ENCODE data around the gene UBQLN3.
A peak's percentile ranks its signal among the peaks of the same experiment; 100 is the strongest.

Gene UBQLN3

DNA sequence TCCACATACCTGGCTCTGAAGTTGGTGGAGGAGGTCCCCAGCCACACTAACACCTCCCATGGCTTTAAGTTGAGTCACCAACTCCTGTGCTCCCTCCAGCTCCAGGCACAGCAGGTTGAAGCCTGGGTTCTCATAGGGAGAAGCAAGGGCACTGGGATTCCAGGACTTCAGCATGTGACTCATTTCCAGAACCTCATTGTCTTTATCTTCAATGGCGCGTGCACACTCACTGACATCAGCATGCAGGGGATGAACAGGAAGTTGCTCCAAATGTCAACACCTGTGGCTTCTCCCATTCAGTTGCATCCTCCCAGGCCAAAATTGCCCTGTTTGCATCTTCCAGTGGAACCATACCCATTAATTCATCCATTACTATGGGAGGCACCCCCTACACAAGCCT is 12.6 kb upstream of the UBQLN3 start:
- Mint-ChIP-seq H3K27ac (no peak overlapping the region), H3K27me3 (no peaks in the 10 kb centered on the region), H3K9me3 (no peaks in the 10 kb centered on the region)

DNA sequence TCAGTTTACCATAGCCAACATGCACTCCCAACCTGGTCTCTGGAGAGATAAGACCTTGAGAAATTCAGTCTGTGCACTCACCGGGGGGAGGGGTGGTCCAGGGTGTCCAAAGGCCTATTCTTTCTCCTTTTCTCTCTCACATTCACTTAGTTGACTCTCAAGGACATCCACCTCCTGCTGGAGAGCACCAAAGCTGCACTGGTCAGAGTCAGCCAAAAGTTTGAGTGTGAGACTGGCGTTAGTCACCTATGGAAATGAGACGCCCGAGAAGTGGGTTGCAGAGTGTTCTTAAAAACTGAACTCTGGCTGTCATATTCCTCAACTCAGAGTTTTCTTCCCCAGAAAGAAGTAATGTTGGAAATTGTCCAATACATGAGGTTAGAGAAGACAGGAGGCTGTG is 11.8 kb upstream of the UBQLN3 start:
- Mint-ChIP-seq H3K9me3 (no peaks in the 10 kb centered on the region), H3K4me3 (no peak overlapping the region), H3K27me3 (no peaks in the 10 kb centered on the region), H3K27ac (no peak overlapping the region), H3K36me3 (no peaks in the 10 kb centered on the region), H3K4me1 (no peaks in the 10 kb centered on the region)
- no peak for ATAC-seq

More for the DNA sequence above, 12.6 kb upstream of the UBQLN3 start:
- H3K36me3 Mint-ChIP-seq = no peaks in the 10 kb centered on the region
- H3K4me1 Mint-ChIP-seq = no peaks in the 10 kb centered on the region
- no peak overlapping the region for H3K4me3 Mint-ChIP-seq
- ATAC-seq = no peak

DNA sequence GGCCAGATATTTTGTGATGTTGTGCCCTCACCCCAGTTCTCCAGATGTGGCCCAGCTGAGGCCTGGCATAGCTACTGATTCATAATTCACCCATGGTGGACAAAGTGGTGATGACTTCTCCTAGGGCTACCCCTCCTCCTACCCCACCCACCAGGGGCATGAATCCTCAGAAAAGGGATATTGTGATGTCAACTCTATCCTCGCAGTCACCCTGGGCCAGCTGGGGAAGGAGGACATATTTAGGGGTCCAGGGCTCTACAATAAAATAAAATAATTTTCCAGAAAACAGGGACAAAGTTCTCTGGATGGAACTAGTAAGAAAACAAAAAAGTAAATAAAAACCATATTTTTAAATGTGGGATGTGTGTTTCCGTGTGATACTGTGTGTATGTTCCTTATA is 6.8 kb upstream of the UBQLN3 start, which contains the start of gene UBQLNL:
TSS of gene UBQLNL (minus strand) at position 101 of the 400 bp plus-strand sequence. CDS start 258 bp downstream, outside the sequence.
- no peaks in the 10 kb centered on the region for H3K9me3 Mint-ChIP-seq
- H3K36me3 Mint-ChIP-seq = no peaks in the 10 kb centered on the region
- H3K4me1 Mint-ChIP-seq = no peaks in the 10 kb centered on the region
- no peak within 1 kb of the TSS for H3K4me3 Mint-ChIP-seq
- no peaks in the 10 kb centered on the region for H3K27me3 Mint-ChIP-seq
- no peak within 1 kb of the TSS for H3K27ac Mint-ChIP-seq
- no peak for ATAC-seq

DNA sequence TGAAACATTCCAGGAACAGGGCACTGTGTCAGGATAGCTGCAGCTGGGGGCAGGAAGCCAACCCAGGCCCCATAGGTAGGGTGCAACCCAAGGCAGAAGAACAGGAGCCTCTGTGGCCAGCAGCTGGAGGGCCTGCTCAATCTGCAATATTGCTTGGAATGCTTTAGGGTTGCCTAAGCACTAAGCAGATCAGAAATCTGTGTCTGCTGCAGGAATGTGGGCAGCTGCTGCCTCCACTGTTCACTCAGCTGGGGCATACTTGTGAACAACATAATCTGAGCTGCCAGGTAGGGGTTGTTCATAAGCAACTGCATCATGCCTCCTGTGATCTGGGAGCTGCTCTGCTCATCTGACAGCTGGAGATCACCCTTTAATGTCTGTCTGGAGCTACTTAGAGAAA is 5.1 kb upstream of the UBQLN3 start:
- no peak overlapping the region for H3K27ac Mint-ChIP-seq
- no peaks in the 10 kb centered on the region for H3K4me1 Mint-ChIP-seq
- ATAC-seq = peak; percentile 44
- H3K27me3 Mint-ChIP-seq = no peaks in the 10 kb centered on the region
- H3K4me3 Mint-ChIP-seq = no peak overlapping the region
- no peaks in the 10 kb centered on the region for H3K9me3 Mint-ChIP-seq
- H3K36me3 Mint-ChIP-seq = no peaks in the 10 kb centered on the region

DNA sequence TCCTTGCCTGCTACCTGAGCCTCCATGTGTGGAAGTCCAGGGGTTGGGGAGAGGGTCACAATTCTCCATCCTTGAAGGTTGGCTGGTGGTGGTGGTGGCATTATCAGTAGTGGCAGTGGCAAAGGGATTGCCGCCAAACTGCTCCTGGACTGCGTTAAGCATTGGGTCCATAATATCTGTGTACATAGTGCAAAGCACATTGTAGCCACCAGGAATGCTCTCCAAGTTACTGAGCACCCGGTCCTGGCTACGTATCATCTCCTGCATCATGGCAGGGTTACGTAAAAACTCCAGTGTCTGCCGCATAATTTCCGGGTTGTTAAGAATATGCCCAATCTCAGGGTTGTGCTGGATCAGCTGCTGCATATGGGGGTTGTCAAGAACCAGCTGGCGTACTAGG is 1.2 kb downstream of the UBQLN3 start:
- no peak overlapping the region for H3K4me3 Mint-ChIP-seq
- H3K27ac Mint-ChIP-seq = no peak overlapping the region
- peaks cover 22% of the 10 kb centered on the region for H3K27me3 Mint-ChIP-seq
- no peaks in the 10 kb centered on the region for H3K36me3 Mint-ChIP-seq
- H3K9me3 Mint-ChIP-seq = no peaks in the 10 kb centered on the region
- no peaks in the 10 kb centered on the region for H3K4me1 Mint-ChIP-seq
- no peak for ATAC-seq

DNA sequence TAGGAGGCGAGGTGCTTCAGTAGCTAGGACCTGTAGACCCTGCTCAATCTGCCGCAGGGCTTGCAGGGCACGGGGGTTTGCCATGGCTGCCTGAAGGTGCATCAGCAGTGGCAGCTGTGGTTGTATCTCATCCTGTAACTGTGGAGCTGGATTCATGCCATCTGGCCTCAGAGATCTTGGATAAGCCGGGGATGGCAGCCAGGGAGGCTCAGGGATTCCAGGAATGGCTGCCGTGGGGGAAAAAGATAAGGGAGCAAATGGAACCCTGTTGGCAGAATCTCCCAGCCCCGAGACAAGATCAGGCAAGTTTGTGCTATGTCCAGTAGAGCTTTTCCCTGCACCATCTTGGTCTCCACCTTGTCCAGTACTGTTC is 1.8 kb downstream of the UBQLN3 start:
- Mint-ChIP-seq H3K27ac (no peak overlapping the region), H3K27me3 (peaks cover 22% of the 10 kb centered on the region), H3K9me3 (no peaks in the 10 kb centered on the region), H3K4me1 (no peaks in the 10 kb centered on the region), H3K4me3 (no peak overlapping the region), H3K36me3 (no peaks in the 10 kb centered on the region)
- ATAC-seq = no peak

DNA sequence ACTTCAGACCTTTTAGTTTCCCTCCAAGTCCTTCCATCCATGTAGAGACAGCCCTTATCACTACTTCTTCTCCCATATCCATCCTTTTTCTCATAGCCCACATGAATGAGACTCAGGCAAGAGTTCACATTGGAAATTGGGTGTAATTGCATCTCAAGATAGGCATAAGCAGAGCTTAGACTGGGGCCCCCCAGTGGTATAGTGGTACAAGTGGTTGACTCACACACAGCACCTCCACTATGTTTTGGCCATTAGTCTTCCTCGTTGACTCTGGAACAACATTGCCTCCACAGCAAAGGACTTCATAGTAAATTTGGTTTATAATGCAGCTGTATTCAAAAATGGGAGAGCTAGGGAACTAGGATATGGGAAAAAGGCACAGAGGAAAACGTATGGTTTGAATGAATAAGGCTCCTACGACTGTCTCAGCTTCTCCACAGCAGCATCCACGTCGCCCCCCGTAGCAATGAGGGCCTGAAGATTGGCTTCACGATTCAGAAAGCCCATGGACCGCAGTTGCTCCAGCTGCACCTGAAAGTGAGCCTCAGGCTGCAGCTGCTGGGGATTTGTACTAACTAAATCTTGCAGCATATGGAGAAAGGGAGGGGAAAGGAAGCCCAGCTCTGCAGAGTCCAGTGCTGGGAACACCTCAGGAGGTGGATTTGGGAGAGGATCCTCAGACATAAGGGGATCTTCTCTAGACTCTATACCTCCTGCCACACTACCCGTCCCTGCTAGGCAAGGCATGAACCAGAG is 2.4 kb downstream of the UBQLN3 start:
- Mint-ChIP-seq H3K36me3 (no peaks in the 10 kb centered on the region), H3K9me3 (no peaks in the 10 kb centered on the region), H3K4me3 (no peak overlapping the region), H3K4me1 (no peaks in the 10 kb centered on the region), H3K27ac (no peak overlapping the region), H3K27me3 (peaks cover 24% of the 10 kb centered on the region)
- ATAC-seq = no peak

DNA sequence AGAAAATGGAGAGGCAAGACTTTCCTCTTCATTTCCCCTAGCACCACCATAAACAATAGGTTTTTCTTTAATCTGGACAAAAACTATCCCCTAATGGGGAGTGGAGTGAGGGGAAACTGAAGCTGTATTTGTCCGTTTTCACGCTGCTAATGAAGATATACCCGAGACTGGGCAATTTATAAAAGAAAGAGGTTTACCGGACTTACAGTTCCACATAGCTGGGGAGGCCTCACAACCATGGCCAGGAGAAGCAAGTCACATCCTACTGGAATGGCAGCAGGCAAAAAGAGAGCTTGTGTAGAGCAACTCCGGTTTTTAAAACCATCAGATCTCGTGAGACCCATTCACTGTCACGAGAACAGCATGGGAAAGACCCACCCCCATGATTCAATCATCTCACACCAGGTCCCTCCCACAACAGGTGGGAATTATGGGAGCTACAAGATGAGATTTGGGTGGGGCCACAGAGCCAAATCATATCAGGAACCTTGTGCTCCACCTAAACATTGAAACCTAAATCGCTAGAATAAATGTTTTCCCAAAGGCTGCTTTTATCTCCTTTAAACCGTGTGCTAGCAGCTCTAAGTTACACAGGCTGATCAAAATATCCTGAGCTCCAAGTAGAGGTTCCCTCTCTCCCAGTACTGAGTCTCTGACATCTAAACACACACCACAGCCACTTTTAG is 4.3 kb downstream of the UBQLN3 start:
- no peak for ATAC-seq
- no peak overlapping the region for H3K4me3 Mint-ChIP-seq

DNA sequence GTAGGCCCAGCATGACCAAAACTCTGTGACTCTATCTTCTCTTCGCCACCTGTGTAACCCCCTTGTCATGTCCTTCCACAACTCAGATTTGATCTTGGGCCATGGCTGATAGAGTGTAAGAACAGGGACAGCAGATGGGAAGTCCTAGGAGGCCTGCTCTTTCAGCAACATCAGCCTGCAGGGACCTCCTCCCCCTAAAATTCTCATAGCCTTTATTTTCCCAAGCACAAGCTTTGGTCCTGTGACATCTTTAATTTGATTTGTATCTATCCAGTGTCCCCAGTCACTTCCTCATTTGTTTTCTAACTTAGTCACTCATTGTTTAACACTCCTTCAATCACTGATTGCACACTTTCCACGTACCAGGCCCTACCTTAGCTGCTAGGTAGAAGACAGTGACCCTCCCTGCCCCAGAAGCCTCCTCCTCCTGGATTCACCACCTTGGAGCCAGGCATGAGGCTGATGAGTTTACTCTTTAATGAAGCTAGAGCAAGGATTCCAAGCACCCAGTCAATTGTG is 5.3 kb downstream of the UBQLN3 start:
- H3K9me3 Mint-ChIP-seq = no peaks in the 10 kb centered on the region
- no peaks in the 10 kb centered on the region for H3K36me3 Mint-ChIP-seq
- H3K27ac Mint-ChIP-seq = no peak overlapping the region
- ATAC-seq = no peak
- H3K4me1 Mint-ChIP-seq = no peaks in the 10 kb centered on the region
- H3K4me3 Mint-ChIP-seq = no peak overlapping the region
- H3K27me3 Mint-ChIP-seq = peaks cover 34% of the 10 kb centered on the region

More for the DNA sequence above, 4.3 kb downstream of the UBQLN3 start:
- H3K27me3 Mint-ChIP-seq = peaks cover 34% of the 10 kb centered on the region
- no peak overlapping the region for H3K27ac Mint-ChIP-seq
- no peaks in the 10 kb centered on the region for H3K36me3 Mint-ChIP-seq
- H3K9me3 Mint-ChIP-seq = no peaks in the 10 kb centered on the region
- no peaks in the 10 kb centered on the region for H3K4me1 Mint-ChIP-seq

DNA sequence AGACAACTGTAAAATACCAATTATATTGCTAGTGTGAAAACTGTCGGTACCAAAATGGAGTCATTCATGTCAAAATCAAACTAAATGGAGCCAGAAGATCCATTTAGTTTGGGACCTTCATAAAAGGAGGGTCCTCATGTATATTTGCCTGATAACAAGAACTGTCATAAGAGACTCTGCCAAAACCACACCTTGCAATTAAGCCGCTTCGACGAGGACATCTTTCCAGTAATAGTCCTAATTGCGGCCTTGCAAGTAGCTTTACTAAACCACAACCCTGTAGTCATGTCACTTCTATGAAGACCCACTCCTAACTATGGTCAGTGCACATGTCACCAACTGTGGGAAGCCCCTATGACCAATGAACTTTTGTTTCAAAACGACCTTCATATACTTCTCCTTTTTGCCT is 9.4 kb downstream of the UBQLN3 start:
- no peak overlapping the region for H3K4me3 Mint-ChIP-seq
- no peaks in the 10 kb centered on the region for H3K9me3 Mint-ChIP-seq
- ATAC-seq = no peak
- H3K4me1 Mint-ChIP-seq = no peaks in the 10 kb centered on the region
- no peak overlapping the region for H3K27ac Mint-ChIP-seq
- H3K36me3 Mint-ChIP-seq = no peaks in the 10 kb centered on the region
- peaks cover 13% of the 10 kb centered on the region for H3K27me3 Mint-ChIP-seq

DNA sequence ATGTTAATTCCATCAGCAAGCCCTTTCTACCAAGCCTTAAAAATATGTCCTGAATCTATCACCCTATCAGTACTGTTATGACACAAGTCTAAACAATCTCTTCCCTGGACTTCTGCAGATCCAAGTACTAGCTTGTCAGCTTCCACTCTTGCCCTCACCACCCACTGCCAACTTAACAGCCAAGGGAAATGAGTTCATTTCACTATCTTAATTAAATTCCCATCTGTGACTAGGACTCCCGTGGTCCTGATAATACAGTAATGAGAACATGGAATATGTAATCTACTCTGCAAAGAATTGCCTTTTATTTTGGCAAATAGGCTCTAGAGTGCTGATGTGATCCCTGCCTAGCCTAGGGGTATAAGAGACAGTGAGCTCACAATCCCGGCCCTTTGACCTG is 10.1 kb downstream of the UBQLN3 start:
- H3K4me3 Mint-ChIP-seq = no peak overlapping the region
- H3K9me3 Mint-ChIP-seq = no peaks in the 10 kb centered on the region
- H3K27me3 Mint-ChIP-seq = peaks cover 13% of the 10 kb centered on the region
- H3K36me3 Mint-ChIP-seq = no peaks in the 10 kb centered on the region
- ATAC-seq = no peak
- no peaks in the 10 kb centered on the region for H3K4me1 Mint-ChIP-seq
- H3K27ac Mint-ChIP-seq = no peak overlapping the region

DNA sequence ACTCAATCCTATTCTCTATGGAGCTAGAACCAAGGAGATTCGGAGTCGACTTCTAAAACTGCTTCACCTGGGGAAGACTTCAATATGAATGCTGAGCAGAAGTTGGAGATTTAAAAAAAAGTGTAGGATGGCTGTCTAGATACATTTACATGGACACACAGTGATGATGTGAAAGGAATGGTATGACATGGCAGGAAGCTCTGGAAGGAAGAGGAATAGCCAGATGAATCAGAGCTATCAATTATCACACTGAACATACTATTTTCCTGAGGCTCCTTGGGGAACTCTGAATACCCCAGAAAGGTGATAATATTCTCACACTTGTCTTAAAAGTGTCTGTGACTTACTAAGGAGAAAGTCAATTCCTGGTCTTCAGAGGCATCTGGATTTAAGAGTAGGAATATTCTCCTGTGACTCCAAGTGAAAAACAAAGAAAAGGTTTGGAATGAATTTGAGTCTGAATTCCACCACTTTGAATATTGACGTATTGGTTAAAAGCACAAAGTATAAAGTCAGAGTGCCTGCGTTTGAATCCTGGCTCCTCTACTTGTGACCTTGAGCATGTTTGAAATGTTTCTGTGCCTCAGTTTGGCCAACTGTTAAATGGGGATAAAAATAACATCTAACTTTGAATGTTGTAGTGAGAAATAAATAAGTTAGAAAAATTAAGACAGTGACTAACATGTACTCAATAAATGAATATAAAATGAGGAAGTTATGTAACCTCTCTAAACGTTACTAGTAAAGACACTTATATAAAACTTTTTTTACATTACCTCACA is 20.0 kb downstream of the UBQLN3 start:
- Mint-ChIP-seq H3K9me3 (no peaks in the 10 kb centered on the region), H3K27ac (no peak overlapping the region), H3K4me1 (peaks cover 6% of the 10 kb centered on the region), H3K36me3 (no peaks in the 10 kb centered on the region), H3K4me3 (no peak overlapping the region), H3K27me3 (no peaks in the 10 kb centered on the region)
- no peak for ATAC-seq

DNA sequence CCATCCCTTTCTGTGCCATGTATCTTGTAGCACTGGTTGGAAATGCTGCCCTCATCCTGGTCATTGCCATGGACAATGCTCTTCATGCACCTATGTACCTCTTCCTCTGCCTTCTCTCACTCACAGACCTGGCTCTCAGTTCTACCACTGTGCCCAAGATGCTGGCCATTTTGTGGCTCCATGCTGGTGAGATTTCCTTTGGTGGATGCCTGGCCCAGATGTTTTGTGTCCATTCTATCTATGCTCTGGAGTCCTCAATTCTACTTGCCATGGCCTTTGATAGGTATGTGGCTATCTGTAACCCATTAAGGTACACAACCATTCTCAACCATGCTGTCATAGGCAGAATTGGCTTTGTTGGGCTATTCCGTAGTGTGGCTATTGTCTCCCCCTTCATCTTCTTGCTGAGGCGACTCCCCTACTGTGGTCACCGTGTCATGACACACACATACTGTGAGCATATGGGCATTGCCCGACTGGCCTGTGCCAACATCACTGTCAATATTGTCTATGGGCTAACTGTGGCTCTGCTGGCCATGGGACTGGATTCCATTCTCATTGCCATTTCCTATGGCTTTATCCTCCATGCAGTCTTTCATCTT is 20.9 kb downstream of the UBQLN3 start:
- no peaks in the 10 kb centered on the region for H3K27me3 Mint-ChIP-seq
- H3K9me3 Mint-ChIP-seq = no peaks in the 10 kb centered on the region
- H3K36me3 Mint-ChIP-seq = no peaks in the 10 kb centered on the region
- H3K4me3 Mint-ChIP-seq = no peak overlapping the region
- H3K27ac Mint-ChIP-seq = no peak overlapping the region
- H3K4me1 Mint-ChIP-seq = peaks cover 6% of the 10 kb centered on the region
- no peak for ATAC-seq

DNA sequence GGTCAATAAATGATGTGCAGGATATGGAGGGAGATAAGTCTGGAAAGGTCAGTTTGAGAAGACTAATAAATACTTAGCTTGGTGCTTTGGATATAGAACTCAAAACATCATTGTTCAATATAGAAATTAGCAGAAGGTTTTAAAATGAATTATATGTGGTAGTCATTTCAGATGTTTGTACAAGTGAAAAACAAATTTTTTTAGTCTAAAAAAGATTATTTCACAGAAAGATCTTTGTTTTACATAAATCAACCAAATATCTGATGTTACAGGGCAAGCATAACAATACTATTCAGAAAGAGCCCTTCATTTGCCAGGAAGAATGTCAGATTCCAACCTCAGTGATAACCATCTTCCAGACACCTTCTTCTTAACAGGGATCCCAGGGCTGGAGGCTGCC is 21.4 kb downstream of the UBQLN3 start, which contains the start of gene OR52D1:
TSS of gene OR52D1 (plus strand) at position 301 of the 400 bp plus-strand sequence. CDS start at position 323, 22 bp downstream.
- ATAC-seq = no peak
- Mint-ChIP-seq H3K9me3 (no peaks in the 10 kb centered on the region), H3K4me1 (peaks cover 6% of the 10 kb centered on the region), H3K27me3 (no peaks in the 10 kb centered on the region), H3K4me3 (no peak within 1 kb of the TSS), H3K27ac (no peak within 1 kb of the TSS), H3K36me3 (no peaks in the 10 kb centered on the region)

DNA sequence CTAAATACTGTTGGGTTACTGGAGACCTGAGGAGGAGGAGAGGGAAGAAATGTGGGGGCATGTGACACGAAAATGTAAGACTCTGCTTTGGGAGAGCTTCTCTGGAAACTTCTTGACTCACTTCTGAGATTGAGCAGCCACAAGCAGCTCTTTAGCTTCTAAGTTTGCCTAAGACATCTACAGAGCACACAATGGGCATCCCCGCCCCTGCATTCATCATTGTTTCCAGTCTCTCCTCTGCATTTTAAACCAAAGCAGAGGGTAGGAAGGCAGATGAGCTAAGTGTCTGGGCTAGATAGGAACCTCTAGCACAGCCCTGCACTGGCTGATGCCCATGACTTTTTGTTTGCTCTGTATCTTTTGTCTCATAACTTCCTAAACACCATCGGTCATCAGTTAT is 23.3 kb downstream of the UBQLN3 start:
- peaks cover 6% of the 10 kb centered on the region for H3K4me1 Mint-ChIP-seq
- no peaks in the 10 kb centered on the region for H3K9me3 Mint-ChIP-seq
- no peaks in the 10 kb centered on the region for H3K36me3 Mint-ChIP-seq
- H3K27ac Mint-ChIP-seq = no peak overlapping the region
- H3K27me3 Mint-ChIP-seq = no peaks in the 10 kb centered on the region
- no peak overlapping the region for H3K4me3 Mint-ChIP-seq
- peak; percentile 64 for ATAC-seq

Measured in stimulated activated memory B cell treated with anti-CD40 and anti-IgM and Interleukin-4, amounts not matched to agents 10 μg/mL and 1 μg/mL and 100 μg/mL, for 72 hours (primary cell).